H9 (cell line): ENCODE data around the gene RNF133. TPM values are rescaled to one million over a fixed set of nuclear protein-coding genes. Genes with fewer than 3 reads are reported as not detected.
A peak's percentile ranks its signal among the peaks of the same experiment; 100 is the strongest.

ENCODE experiments used
- DNase-seq: peaks from one replicate; pipeline ENCODE4 v3.0.0-alpha.2; 2017
- H2AFZ ChIP-seq: one replicate; pipeline ENCODE4 v1.6.1; 2013; ENCODE audit warnings: mild to moderate bottlenecking, low read length, control low read depth, moderate library complexity
- H2AK5ac ChIP-seq: 2 replicates; pipeline ENCODE4 v1.6.1; 2013; ENCODE audit warnings: low read length, control low read depth, mixed read lengths; ENCODE audit not compliant: insufficient read length
- H2BK120ac ChIP-seq: one replicate; pipeline ENCODE4 v1.6.1; 2013; ENCODE audit warnings: low read depth, mild to moderate bottlenecking, low read length, control low read depth, inconsistent platforms; ENCODE audit not compliant: poor library complexity, severe bottlenecking
- H2BK12ac ChIP-seq: 2 replicates; pipeline ENCODE4 v1.6.1; 2013; ENCODE audit warnings: low read length, control low read depth, mixed read lengths, low read depth; ENCODE audit not compliant: insufficient read length
- H2BK15ac ChIP-seq: 2 replicates; pipeline ENCODE4 v1.6.1; 2013; ENCODE audit warnings: low read depth, low read length, control low read depth
- H2BK20ac ChIP-seq: one replicate; pipeline ENCODE4 v1.6.1; 2013; ENCODE audit warnings: low read depth, mild to moderate bottlenecking, low read length, control low read depth, inconsistent platforms; ENCODE audit not compliant: poor library complexity, severe bottlenecking
- H2BK5ac ChIP-seq: 2 replicates; pipeline ENCODE4 v1.6.1; 2013; ENCODE audit warnings: low read length, control low read depth, mixed read lengths; ENCODE audit not compliant: insufficient read length
- H3K14ac ChIP-seq: 2 replicates; pipeline ENCODE4 v1.6.1; 2013; ENCODE audit warnings: low read length, control low read depth; ENCODE audit not compliant: insufficient read depth
- H3K18ac ChIP-seq: 2 replicates; pipeline ENCODE4 v1.6.1; 2013; ENCODE audit warnings: low read depth, mild to moderate bottlenecking, mixed read lengths, low read length, control low read depth; ENCODE audit not compliant: insufficient read length
- H3K23ac ChIP-seq: 2 replicates; pipeline ENCODE4 v1.6.1; 2013; ENCODE audit warnings: low read length, control low read depth, mixed read lengths, low read depth; ENCODE audit not compliant: insufficient read length
- H3K23me2 ChIP-seq: 2 replicates; pipeline ENCODE4 v1.6.1; 2013; ENCODE audit warnings: low read depth, mild to moderate bottlenecking, mixed read lengths, low read length, control low read depth; ENCODE audit not compliant: insufficient read length, poor library complexity, severe bottlenecking
- H3K27ac ChIP-seq: 2 replicates; pipeline ENCODE4 v1.5.1; 2013; ENCODE audit warnings: low read length, control low read depth, mixed read lengths, low read depth; ENCODE audit not compliant: insufficient read length
- H3K27me3 ChIP-seq: 2 replicates; pipeline ENCODE4 v1.6.1; 2013; ENCODE audit warnings: low read length, control low read depth, inconsistent platforms; ENCODE audit not compliant: insufficient read depth
- H3K4ac ChIP-seq: 2 replicates; pipeline ENCODE4 v1.6.1; 2013; ENCODE audit warnings: low read depth, mild to moderate bottlenecking, control low read depth, inconsistent platforms, low read length, moderate library complexity
- H3K4me1 ChIP-seq: 2 replicates; pipeline ENCODE4 v1.6.1; 2013; ENCODE audit warnings: low read length, control low read depth, inconsistent platforms; ENCODE audit not compliant: insufficient read depth
- H3K4me2 ChIP-seq: 2 replicates; pipeline ENCODE4 v1.6.1; 2013; ENCODE audit warnings: low read length, control low read depth, mixed read lengths; ENCODE audit not compliant: insufficient read length, insufficient read depth
- H3K56ac ChIP-seq: 2 replicates; pipeline ENCODE4 v1.6.1; 2013; ENCODE audit warnings: low read depth, mild to moderate bottlenecking, mixed read lengths, low read length, control low read depth; ENCODE audit not compliant: insufficient read length
- H3K79me1 ChIP-seq: 2 replicates; pipeline ENCODE4 v1.6.1; 2013; ENCODE audit warnings: low read depth, mild to moderate bottlenecking, moderate library complexity, low read length, control low read depth, inconsistent platforms; ENCODE audit not compliant: insufficient read depth, poor library complexity, severe bottlenecking
- H3K79me2 ChIP-seq: 2 replicates; pipeline ENCODE4 v1.6.1; 2013; ENCODE audit warnings: low read length, control low read depth, inconsistent platforms; ENCODE audit not compliant: insufficient read depth
- H3K9ac ChIP-seq: 2 replicates; pipeline ENCODE4 v1.6.1; 2013; ENCODE audit warnings: low read length, control low read depth, mixed read lengths; ENCODE audit not compliant: insufficient read length; ENCODE audit errors: extremely low read depth
- H3K9me3 ChIP-seq: one replicate; pipeline ENCODE4 v1.6.1; 2013; ENCODE audit warnings: low read depth, low read length, inconsistent platforms; ENCODE audit not compliant: control insufficient read depth
- H3T11ph ChIP-seq: one replicate; pipeline ENCODE4 v1.6.1; 2013; ENCODE audit warnings: mild to moderate bottlenecking, low read length, control low read depth, inconsistent platforms
- H4K20me1 ChIP-seq: one replicate; pipeline ENCODE4 v1.6.1; 2013; ENCODE audit not compliant: control insufficient read depth, insufficient read length, insufficient read depth
- H4K5ac ChIP-seq: 2 replicates; pipeline ENCODE4 v1.6.1; 2013; ENCODE audit warnings: low read depth, mild to moderate bottlenecking, mixed read lengths, low read length, control low read depth; ENCODE audit not compliant: insufficient read length
- H4K8ac ChIP-seq: replicated peaks from 2 replicates; pipeline ENCODE4 v1.6.1; 2013; ENCODE audit warnings: low read length, control low read depth, mixed read lengths, low read depth; ENCODE audit not compliant: insufficient read length
- H4K91ac ChIP-seq: 2 replicates; pipeline ENCODE4 v1.6.1; 2013; ENCODE audit warnings: low read depth, mild to moderate bottlenecking, moderate library complexity, mixed read lengths, low read length, control low read depth; ENCODE audit not compliant: insufficient read length
- H3K27ac Mint-ChIP-seq, 3 experiments: 2 replicates in 2 of 3; 3 replicates in 1 of 3; pipeline ENCODE4 v1.8.0; 2020 to 2021; ENCODE audit warnings: mixed read lengths in 3 of 3, mild to moderate bottlenecking in 1 of 3, moderate library complexity in 1 of 3
- H3K27me3 Mint-ChIP-seq: 2 replicates; pipeline ENCODE4 v1.8.0; 2021; ENCODE audit warnings: low read depth, mild to moderate bottlenecking, moderate library complexity, mixed read lengths
- H3K36me3 Mint-ChIP-seq, 3 experiments: 2 replicates in 2 of 3; 3 replicates in 1 of 3; pipeline ENCODE4 v1.8.0; 2020 to 2021; ENCODE audit warnings: low read depth in 3 of 3, mixed read lengths in 3 of 3; ENCODE audit not compliant: insufficient read depth in 1 of 3
- H3K4me1 Mint-ChIP-seq, 2 experiments: 2 replicates each; pipeline ENCODE4 v1.8.0; 2020; ENCODE audit warnings: mixed read lengths in 2 of 2
- H3K4me3 Mint-ChIP-seq, 2 experiments: 2 replicates in 1 of 2; 3 replicates in 1 of 2; pipeline ENCODE4 v1.8.0; 2020 to 2021; ENCODE audit warnings: mild to moderate bottlenecking in 2 of 2, mixed read lengths in 2 of 2, moderate library complexity in 1 of 2
- H3K9me3 Mint-ChIP-seq, 2 experiments: 2 replicates in 1 of 2; 3 replicates in 1 of 2; pipeline ENCODE4 v1.8.0; 2020; ENCODE audit warnings: mild to moderate bottlenecking in 2 of 2, mixed read lengths in 2 of 2, moderate library complexity in 1 of 2
- CTCF ChIP-seq: fragments of 200-600 bp; sonication (generic); conservative IDR thresholded peaks from 3 replicates; pipeline ENCODE4 v1.8.0; 2021; ENCODE audit warnings: antibody characterized with exemption, mild to moderate bottlenecking
- WGBS: extraction: QIAGEN DNeasy Blood & Tissue Kit; methylation state at CpG from one replicate; pipeline ENCODE4 v1.1.7; 2013; ENCODE audit warnings: missing lambda C conversion rate, low lambda C conversion rate, mixed read lengths; ENCODE audit not compliant: insufficient read length; ENCODE audit errors: extremely low coverage; 5-methylcytosine and 5-hydroxymethylcytosine counted together
- total RNA-seq: library from RNA; stranded (reverse); gene quantifications from 2 replicates; pipeline ENCODE4 v1.2.1, GENCODE V29; 2021

RNF133 gene
- total RNA-seq, 1 experiment from 2014 or later = 0.31 TPM

GRCh38 chr7:122727759-122728158, 28.8 kb upstream of the RNF133 start:
- H3K4me2 ChIP-seq = no peak overlapping the region
- H3K79me1 ChIP-seq = no peaks in the 10 kb centered on the region
- H2BK5ac ChIP-seq = no peak overlapping the region
- TF ChIP-seq CTCF = no peak
- Mint-ChIP-seq H3K4me1 (peaks cover 6 to 8% of the 10 kb centered on the region in 2 experiments), H3K4me3 (no peak overlapping the region), H3K27ac (peak overlapping the region in 1 of 3 experiments; percentile 0; a peak in 1 of 7 replicates), H3K27me3 (no peaks in the 10 kb centered on the region), H3K36me3 (no peaks in the 10 kb centered on the region; a peak in 1 of 7 replicates), H3K9me3 (no peaks in the 10 kb centered on the region)
- no peak overlapping the region for H2AFZ ChIP-seq
- no peak overlapping the region for H4K91ac ChIP-seq
- H3T11ph ChIP-seq = no peak overlapping the region
- H3K9ac ChIP-seq = no peak overlapping the region
- no peak overlapping the region for H2AK5ac ChIP-seq
- H3K23me2 ChIP-seq = no peaks in the 10 kb centered on the region
- no peak overlapping the region for H3K14ac ChIP-seq
- H3K56ac ChIP-seq = no peak overlapping the region
- no peak overlapping the region for H4K5ac ChIP-seq
- H2BK12ac ChIP-seq = no peak overlapping the region
- no peaks in the 10 kb centered on the region for H3K9me3 ChIP-seq
- no peak overlapping the region for H2BK20ac ChIP-seq
- no peaks in the 10 kb centered on the region; the same call in 1 of the 2 replicates for H3K4me1 ChIP-seq
- no peaks in the 10 kb centered on the region for H3K27me3 ChIP-seq
- H4K20me1 ChIP-seq = no peaks in the 10 kb centered on the region
- no peak overlapping the region for H4K8ac ChIP-seq
- H3K18ac ChIP-seq = no peak overlapping the region
- no peak overlapping the region for H3K4ac ChIP-seq
- no peak for DNase-seq
- H3K23ac ChIP-seq = no peak overlapping the region
- no peak overlapping the region for H3K27ac ChIP-seq
- no peak overlapping the region for H2BK15ac ChIP-seq
- H3K79me2 ChIP-seq = no peaks in the 10 kb centered on the region; the same call in 1 of the 2 replicates
- H2BK120ac ChIP-seq = no peak overlapping the region
- no CpG with 5 or more reads among the region's 1 CpG for WGBS
